ENCODE results near the gene CCDC158.
"Not testable (repeated sequence)": the region's sequence is repeated elsewhere in the genome, so short reads cannot be mapped to it uniquely, and the experiment has no call there.

The CCDC158 gene

DNA sequence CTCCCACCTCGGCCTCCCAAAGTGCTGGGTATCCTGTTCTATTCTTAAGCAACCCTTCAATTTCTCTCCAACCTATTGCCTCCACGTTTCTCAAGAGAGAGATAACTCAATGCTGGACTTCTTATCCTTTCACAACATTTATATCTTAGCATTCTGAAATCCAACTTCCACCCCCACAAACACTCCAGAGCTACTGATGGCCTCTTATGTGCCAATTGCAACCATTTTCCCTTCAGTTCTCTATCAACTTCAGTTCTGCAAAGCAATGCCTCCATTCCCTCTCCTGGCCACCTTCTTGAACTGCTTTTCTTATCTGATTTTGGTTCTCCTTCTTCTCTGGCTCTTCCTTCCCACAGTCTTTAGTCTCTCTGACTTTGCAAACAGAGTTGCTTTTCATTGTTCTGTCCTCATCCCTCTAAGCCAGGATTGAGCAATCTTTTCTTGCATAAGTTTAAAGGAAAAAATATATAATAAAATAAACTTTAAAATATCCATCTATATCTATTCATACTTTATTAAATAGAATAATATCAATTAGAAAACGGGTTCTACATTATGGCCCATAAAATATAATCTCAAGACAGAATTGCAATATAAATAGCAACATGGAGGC lies 118.0 kb downstream of the CCDC158 start:
- peaks cover 46% of the 10 kb centered on the region for H3K4me1 Mint-ChIP-seq (ENCODE audit: low read depth)
- H3K4me3 Mint-ChIP-seq, result no peak overlapping the region
- peaks cover 11% of the 10 kb centered on the region for H3K9me3 Mint-ChIP-seq
- peaks cover 6% of the 10 kb centered on the region for H3K27me3 Mint-ChIP-seq (ENCODE audit: low read depth)
- H3K36me3 Mint-ChIP-seq (ENCODE audit: low read depth), result peaks cover 20% of the 10 kb centered on the region
- H3K27ac Mint-ChIP-seq, result peak overlapping the region; percentile 7

DNA sequence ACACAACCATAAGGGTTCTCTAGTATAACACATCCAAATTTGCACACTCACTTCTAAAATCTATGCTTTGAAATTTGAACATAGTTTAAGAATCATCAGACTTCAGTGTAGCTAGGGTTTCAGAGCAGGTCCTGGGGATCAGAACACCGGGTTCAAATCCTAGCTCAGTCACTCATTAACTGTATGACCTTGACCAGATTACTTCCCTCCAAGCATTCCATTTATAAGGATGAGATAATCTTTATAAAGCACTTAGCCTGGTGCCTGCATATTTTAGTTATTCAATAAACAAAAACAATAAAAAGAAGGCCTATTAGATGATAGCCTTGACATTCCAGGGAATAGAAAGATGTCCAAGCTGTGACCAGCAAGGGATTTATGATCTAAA lies 119.2 kb downstream of the CCDC158 start:
- H3K27ac Mint-ChIP-seq, result peak overlapping the region; percentile 69
- peaks cover 20% of the 10 kb centered on the region for H3K36me3 Mint-ChIP-seq (ENCODE audit: low read depth)
- peaks cover 44% of the 10 kb centered on the region for H3K4me1 Mint-ChIP-seq (ENCODE audit: low read depth)
- no peak overlapping the region for H3K4me3 Mint-ChIP-seq
- no peaks in the 10 kb centered on the region for H3K27me3 Mint-ChIP-seq (ENCODE audit: low read depth)
- H3K9me3 Mint-ChIP-seq, result peaks cover 22% of the 10 kb centered on the region

DNA sequence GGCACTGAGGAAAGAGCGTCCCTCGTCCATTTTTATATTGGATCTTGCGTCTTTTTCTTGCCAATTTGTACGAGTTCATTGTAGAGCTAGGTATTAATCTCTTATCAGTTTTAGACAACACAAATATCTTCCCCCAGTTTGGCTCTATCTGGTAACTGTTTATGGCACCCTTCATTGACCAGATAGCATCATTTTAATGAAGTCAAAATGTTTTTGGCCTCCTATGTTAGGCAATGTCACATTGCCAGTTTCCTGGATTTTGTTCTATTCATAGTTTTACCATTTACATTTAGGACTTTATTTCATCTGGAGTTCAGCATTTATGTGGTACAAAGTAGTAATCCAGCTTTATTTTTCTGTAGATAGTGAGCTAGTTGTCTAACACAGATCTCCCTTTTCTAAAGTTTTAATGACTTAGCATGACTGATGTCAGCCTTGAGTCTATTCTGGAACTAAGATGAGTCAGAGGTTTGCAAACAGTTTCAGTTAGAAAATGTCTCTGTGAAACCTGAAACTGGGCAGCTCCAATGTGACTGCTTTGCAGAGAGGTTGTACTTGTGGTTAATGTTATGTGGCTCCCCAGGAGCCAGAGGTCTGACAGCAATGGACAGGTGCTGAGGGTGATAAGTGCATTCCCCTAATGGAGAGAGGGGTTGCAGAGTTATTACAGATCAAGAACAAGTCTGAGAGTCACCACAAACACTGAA lies 119.7 kb downstream of the CCDC158 start:
- Mint-ChIP-seq H3K9me3 (peaks cover 27% of the 10 kb centered on the region), H3K27me3 (ENCODE audit: low read depth) (no peaks in the 10 kb centered on the region), H3K36me3 (ENCODE audit: low read depth) (peaks cover 20% of the 10 kb centered on the region), H3K27ac (peak overlapping the region; percentile 69), H3K4me3 (peak overlapping the region; percentile 14), H3K4me1 (ENCODE audit: low read depth) (peaks cover 44% of the 10 kb centered on the region)

DNA sequence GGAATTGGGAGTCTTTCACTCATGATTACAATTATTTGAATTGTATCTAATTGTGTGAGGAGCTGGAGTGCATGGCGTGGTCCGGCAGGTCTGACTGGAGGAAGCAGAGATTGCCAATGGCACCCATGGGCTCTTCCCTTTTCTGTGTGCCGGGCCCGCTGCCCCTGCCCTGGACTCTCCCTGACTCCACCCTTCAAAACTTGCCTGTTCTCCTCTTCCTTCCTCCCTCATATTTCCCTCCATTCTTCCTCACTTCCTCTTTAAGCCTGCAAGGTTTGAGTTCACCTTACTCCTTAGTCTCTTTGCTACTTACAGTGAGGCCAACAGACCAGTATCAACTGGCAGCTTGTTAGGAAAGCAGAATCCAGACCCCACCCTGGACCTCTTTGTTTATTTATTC lies 120.9 kb downstream of the CCDC158 start:
- peaks cover 38% of the 10 kb centered on the region for H3K4me1 Mint-ChIP-seq (ENCODE audit: low read depth)
- H3K36me3 Mint-ChIP-seq (ENCODE audit: low read depth), result peaks cover 20% of the 10 kb centered on the region
- no peak overlapping the region for H3K27ac Mint-ChIP-seq
- H3K27me3 Mint-ChIP-seq (ENCODE audit: low read depth), result no peaks in the 10 kb centered on the region
- peaks cover 32% of the 10 kb centered on the region for H3K9me3 Mint-ChIP-seq
- no peak overlapping the region for H3K4me3 Mint-ChIP-seq

DNA sequence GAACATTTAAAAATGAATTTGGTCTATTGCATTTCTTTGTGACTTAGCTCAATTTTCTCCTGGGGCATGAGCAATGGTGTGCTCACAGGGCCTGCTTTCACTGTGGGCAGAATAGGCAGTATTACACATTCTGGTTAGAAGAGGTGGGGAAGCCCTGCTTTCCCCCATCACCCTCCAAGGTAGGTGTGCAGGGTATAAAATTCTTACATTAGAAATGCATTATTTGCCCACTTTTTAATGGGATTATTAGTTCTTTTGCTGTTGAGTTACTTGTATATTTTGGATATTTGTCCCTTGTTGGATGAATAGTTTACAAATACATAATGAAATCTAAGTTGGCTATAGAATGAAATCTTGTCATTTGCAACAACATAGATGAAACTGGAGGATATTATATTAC lies 122.7 kb downstream of the CCDC158 start:
- peaks cover 36% of the 10 kb centered on the region for H3K9me3 Mint-ChIP-seq
- no peak overlapping the region for H3K4me3 Mint-ChIP-seq
- peaks cover 18% of the 10 kb centered on the region for H3K36me3 Mint-ChIP-seq (ENCODE audit: low read depth)
- H3K4me1 Mint-ChIP-seq (ENCODE audit: low read depth), result peaks cover 30% of the 10 kb centered on the region
- H3K27ac Mint-ChIP-seq, result no peak overlapping the region
- H3K27me3 Mint-ChIP-seq (ENCODE audit: low read depth), result peaks cover 8% of the 10 kb centered on the region

DNA sequence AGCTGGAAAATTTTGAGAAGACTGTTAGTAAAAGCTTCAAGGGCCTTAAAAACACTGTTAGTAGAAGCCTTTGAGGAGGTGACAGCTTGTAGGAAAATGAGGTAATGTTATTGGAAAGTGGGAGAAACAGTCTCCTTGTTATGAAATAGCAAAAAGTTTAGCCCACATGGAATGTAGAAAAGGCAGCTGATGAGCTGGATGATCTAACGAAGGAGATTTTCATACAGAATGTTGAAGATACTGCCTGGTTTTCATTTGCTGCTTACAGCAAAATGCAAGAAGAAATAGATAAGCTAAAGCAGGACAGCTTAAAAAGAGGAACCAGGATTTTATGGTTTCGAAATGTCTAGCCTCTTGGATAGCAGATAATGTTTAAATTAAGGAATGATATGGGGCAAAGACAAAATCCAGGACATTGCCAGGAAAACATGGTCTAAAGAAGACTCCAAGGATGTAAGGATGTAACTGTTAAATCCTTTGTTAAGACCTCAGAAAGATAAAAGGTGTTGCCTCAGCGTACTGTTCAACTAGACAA lies 124.6 kb downstream of the CCDC158 start:
- H3K4me1 Mint-ChIP-seq (ENCODE audit: low read depth), result peaks cover 14% of the 10 kb centered on the region
- H3K27me3 Mint-ChIP-seq (ENCODE audit: low read depth), result peaks cover 11% of the 10 kb centered on the region
- peaks cover 14% of the 10 kb centered on the region for H3K36me3 Mint-ChIP-seq (ENCODE audit: low read depth)
- no peak overlapping the region for H3K4me3 Mint-ChIP-seq
- no peak overlapping the region for H3K27ac Mint-ChIP-seq
- peaks cover 36% of the 10 kb centered on the region for H3K9me3 Mint-ChIP-seq

DNA sequence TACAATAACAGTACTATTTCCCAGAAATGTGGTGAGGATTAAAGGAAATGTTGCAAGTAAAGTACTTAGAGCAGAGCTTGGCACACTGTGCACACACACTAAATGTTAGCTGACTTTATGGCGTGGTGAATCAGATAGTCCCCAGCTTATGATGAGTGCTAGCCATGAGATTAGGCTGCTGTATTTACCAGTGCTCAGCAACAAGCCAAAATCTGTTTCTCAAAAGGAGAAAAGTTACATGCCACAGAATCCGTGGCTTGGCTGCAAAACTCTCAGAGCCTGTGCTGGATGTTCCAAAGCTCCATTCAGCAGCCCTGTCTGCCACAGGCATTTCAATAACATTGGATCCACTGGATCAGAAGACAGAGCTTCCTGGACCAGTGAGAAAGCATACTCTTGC lies 127.2 kb downstream of the CCDC158 start:
- no peak overlapping the region for H3K27ac Mint-ChIP-seq
- no peaks in the 10 kb centered on the region for H3K4me1 Mint-ChIP-seq (ENCODE audit: low read depth)
- H3K27me3 Mint-ChIP-seq (ENCODE audit: low read depth), result peaks cover 17% of the 10 kb centered on the region
- peaks cover 6% of the 10 kb centered on the region for H3K36me3 Mint-ChIP-seq (ENCODE audit: low read depth)
- peaks cover 32% of the 10 kb centered on the region for H3K9me3 Mint-ChIP-seq
- H3K4me3 Mint-ChIP-seq, result no peak overlapping the region

DNA sequence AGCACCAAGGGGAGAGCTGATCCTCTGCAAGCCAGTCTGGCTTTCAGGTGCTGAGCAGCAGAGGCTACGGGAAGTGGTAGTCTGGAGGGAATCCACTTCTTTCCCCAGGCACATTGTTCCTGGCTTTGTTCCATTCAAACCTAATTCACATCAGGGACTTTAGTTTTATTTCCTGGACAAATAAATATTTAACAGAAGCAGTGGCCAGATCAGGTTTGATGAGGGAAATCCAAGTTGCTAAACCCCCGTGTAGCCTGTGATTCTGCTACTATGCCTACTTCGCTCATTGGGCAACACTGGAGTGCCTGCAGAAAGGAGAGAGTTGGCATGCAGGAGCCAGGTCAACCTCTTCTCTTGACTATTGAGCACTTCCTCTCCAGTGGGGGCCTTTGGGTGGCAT lies 128.2 kb downstream of the CCDC158 start:
- Mint-ChIP-seq H3K4me1 (ENCODE audit: low read depth) (no peaks in the 10 kb centered on the region), H3K4me3 (no peak overlapping the region), H3K27ac (no peak overlapping the region), H3K9me3 (peaks cover 24% of the 10 kb centered on the region), H3K27me3 (ENCODE audit: low read depth) (peaks cover 21% of the 10 kb centered on the region), H3K36me3 (ENCODE audit: low read depth) (no peaks in the 10 kb centered on the region)

DNA sequence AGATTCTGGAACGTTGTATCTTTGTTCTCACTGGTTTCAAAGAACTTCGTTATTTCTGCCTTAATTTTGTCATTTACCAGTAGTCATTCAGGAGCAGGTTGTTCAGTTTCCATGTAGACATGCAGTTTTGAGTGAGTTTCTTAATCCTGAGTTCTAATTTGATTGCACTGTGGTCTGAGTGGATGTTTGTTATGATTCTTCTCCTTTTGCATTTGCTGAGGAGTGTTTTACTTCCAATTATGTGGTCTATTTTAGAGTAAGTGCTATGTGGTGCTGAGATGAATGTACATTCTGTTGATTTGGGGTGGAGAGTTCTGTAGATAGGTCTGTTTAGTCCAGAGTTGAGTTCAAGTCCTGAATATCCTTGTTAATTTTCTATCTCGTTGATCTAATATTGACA lies 133.1 kb downstream of the CCDC158 start:
- not testable (repeated sequence) for H3K36me3 Mint-ChIP-seq (ENCODE audit: low read depth); H3K27ac Mint-ChIP-seq; H3K4me1 Mint-ChIP-seq (ENCODE audit: low read depth); H3K4me3 Mint-ChIP-seq
- H3K27me3 Mint-ChIP-seq (ENCODE audit: low read depth), result peaks cover 46% of the 10 kb centered on the region
- H3K9me3 Mint-ChIP-seq, result peaks cover 12% of the 10 kb centered on the region

DNA sequence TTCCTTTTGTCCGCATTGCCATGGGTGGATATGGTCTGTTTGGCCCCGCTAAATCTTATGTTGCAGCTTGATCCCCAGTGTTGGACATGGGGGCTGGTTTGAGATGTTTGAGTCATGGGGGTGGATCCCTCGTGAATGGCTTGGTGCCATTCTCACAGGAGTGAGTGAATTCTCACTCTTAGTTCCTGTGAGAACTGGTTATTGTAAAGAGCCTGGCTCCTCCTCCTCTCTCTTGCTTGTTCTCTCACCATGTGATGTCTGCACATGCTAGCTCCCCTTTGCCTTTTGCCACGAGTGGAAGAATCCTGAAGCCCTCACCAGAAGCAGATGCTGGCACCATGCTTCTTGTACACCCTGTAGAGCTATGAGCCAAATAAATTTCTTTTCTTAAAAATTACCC lies 137.0 kb downstream of the CCDC158 start:
- peaks cover 43% of the 10 kb centered on the region for H3K27me3 Mint-ChIP-seq (ENCODE audit: low read depth)
- H3K27ac Mint-ChIP-seq, result no peak overlapping the region
- no peaks in the 10 kb centered on the region for H3K36me3 Mint-ChIP-seq (ENCODE audit: low read depth)
- no peaks in the 10 kb centered on the region for H3K4me1 Mint-ChIP-seq (ENCODE audit: low read depth)
- peaks cover 12% of the 10 kb centered on the region for H3K9me3 Mint-ChIP-seq
- H3K4me3 Mint-ChIP-seq, result no peak overlapping the region

DNA sequence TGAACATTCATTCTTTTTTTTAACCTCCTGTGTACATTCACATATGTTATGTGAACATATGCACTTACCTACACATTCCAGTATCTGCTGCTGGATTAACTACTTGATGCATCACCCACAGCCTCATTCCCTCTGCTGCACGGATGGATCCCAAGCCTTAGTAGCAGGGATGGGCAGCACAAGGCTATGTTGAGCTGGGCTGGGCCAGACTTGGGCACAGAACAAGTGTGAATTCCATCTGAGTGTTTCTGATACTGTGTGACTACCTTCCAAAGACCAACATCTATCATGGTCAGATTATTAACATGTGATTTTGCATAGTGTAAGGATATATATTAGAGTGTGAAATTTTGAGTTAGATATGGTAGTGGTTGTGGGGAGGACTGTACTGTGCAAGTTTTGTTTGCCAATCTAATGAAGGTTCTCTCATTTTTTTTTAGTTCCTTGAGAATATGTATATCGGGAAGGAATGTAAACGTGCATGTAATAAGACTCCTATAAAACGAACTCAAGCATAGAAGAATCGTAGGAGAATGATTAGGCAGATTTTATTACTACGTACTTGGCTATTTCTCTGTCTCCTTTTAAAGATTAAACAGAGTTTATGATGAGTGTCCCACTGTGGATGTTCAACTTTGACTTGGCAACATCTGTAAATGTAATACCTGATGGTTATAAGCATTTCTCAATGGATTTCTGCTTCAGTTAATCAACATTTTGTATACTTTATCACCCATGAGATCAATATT lies 137.8 kb downstream of the CCDC158 start:
- peaks cover 43% of the 10 kb centered on the region for H3K27me3 Mint-ChIP-seq (ENCODE audit: low read depth)
- no peaks in the 10 kb centered on the region for H3K4me1 Mint-ChIP-seq (ENCODE audit: low read depth)
- no peaks in the 10 kb centered on the region for H3K36me3 Mint-ChIP-seq (ENCODE audit: low read depth)
- peaks cover 12% of the 10 kb centered on the region for H3K9me3 Mint-ChIP-seq
- H3K27ac Mint-ChIP-seq, result no peak overlapping the region
- no peak overlapping the region for H3K4me3 Mint-ChIP-seq

DNA sequence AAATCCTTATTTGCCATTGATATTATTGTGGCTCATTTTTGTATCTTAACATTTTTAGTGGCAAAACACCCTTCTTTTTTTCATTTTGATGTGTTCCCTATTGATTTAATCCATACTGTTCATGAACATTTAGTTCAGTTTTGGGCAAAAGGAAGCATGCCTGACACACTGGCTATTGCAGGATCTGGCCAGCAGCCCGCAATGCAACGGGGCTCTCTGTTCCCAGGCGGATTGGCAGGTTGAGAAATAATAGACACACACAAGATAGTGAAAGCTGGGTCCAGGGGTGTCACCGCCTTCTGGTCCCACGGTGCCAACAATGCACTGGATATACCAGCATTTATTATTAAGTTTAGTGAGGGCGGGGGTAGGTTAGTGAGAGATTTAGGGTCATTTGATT lies 139.3 kb downstream of the CCDC158 start:
- H3K27me3 Mint-ChIP-seq (ENCODE audit: low read depth), result peaks cover 33% of the 10 kb centered on the region
- not testable (repeated sequence) for H3K9me3 Mint-ChIP-seq; H3K4me1 Mint-ChIP-seq (ENCODE audit: low read depth); H3K36me3 Mint-ChIP-seq (ENCODE audit: low read depth); H3K27ac Mint-ChIP-seq; H3K4me3 Mint-ChIP-seq

DNA sequence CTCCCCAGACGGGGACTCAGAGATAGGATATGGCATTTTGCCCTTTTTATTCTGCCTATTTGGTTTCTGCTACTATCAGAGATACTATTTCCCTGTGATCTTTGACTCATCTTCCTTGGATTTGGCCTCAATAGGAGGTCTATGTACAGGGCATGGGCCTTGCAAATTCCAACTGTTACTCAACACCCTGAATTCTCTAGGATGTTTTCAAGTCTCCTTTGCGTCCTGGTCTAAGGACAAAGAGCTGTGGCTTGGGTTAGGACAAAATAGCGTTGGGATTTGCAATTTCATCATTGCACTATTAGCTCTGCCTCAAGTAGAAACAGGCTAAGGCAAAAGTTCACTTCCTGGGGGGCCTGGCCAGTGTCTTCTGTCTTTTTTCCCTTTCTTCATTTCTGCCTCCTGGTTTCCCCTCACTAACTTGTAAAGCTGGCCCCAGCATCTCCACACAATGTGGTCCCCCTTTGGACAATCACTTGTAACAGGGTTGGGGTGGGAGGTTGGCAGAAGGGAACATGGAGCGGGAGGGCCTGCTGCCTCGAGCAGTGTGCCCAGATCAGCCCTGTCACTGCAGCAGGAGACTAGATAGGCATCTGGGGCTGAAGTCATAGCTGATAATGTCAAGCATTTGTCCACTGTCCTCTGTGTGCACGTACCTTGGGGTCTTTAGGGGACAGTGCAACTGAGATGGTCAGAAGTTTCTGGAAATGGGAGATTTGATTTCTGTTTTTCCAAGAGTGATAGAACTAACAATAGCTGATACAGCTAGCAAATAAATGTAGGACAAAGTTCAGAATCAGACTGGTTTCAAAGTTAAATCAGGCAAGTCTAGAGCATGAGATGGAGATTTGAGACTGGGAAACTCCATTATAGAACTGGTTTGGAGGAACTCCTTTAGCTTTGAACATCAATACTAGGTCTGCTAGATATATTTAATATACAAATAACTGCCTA lies 140.2 kb downstream of the CCDC158 start:
- Mint-ChIP-seq H3K36me3 (ENCODE audit: low read depth) (no peaks in the 10 kb centered on the region), H3K27me3 (ENCODE audit: low read depth) (peaks cover 26% of the 10 kb centered on the region), H3K4me3 (no peak overlapping the region), H3K9me3 (peaks cover under 1% of the 10 kb centered on the region), H3K4me1 (ENCODE audit: low read depth) (no peaks in the 10 kb centered on the region), H3K27ac (no peak overlapping the region)

DNA sequence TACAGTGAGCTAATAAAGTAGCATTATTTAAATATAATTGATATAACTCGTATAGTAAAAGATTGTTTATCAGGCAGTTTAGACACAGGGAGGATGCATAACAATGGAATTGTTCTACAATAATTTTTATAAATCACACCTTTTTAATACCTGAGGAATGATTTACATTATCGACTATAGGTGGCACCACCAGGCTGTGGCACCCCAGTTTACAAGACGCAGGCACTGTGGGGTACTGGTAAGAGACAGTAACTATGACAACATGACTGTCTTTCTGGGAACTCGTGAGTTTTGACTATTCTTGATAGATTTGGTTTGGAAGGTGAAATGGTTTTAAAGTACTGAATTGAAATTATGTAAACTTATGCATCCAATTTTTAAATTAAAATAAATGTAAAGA lies 141.5 kb downstream of the CCDC158 start:
- no peak overlapping the region for H3K27ac Mint-ChIP-seq
- no peak overlapping the region for H3K4me3 Mint-ChIP-seq
- H3K36me3 Mint-ChIP-seq (ENCODE audit: low read depth), result no peaks in the 10 kb centered on the region
- H3K27me3 Mint-ChIP-seq (ENCODE audit: low read depth), result peaks cover 25% of the 10 kb centered on the region
- no peaks in the 10 kb centered on the region for H3K4me1 Mint-ChIP-seq (ENCODE audit: low read depth)
- no peaks in the 10 kb centered on the region for H3K9me3 Mint-ChIP-seq
